Measurements from ENCODE around the gene HSPA14. TPM values are rescaled to one million over a fixed set of nuclear protein-coding genes. Genes with fewer than 3 reads are reported as not detected.
"Not testable (repeated sequence)": the region's sequence is repeated elsewhere in the genome, so short reads cannot be mapped to it uniquely, and the experiment has no call there.

HSPA14 gene
- total RNA-seq, 2 donors from 2014 or later, result 7.0 to 10.5 TPM

DNA sequence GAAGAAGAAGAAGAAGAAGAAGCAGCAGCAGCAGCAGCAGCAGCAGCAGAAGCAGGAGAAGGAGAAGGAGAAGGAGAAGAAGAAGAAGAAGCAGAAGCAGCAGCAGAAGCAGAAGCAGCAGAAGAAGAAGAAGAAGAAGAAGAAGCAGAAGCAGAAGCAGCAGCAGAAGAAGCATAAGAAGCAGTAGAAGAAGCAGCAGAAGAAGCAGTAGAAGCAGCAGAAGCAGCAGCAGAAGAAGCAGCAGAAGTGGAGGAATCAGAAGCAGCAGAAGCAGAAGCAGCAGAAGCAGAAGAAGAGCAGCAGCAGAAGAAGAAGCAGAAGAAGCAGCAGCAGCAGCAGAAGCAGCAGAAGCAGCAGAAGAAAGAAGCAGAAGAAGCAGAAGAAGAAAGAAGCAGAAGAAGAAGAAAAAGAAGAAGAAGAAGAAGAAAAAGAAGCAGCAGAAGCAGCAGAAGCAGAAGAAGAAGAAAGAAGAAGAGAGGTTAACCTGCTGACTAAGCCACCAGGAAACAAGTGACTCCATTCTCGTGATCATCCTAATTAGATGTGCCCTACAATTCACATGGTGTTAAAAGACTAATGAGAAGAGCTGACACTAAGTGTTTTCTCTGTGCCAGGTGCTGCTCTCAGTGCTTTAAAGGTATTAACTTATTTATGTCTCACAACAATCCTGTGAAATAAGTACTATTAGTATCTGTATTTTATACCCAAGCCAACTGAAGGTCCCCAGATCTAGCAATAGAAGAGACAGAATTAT, 11.9 kb upstream of the HSPA14 start:
- ATAC-seq, result no peak
- no peak for DNase-seq
- intact Hi-C loops (cut with DNase I), result loop anchor here in 1 of 2 donors (10.0 kb wide), 1 partner anchor 291 kb away; no protein-coding TSS in a partner anchor

DNA sequence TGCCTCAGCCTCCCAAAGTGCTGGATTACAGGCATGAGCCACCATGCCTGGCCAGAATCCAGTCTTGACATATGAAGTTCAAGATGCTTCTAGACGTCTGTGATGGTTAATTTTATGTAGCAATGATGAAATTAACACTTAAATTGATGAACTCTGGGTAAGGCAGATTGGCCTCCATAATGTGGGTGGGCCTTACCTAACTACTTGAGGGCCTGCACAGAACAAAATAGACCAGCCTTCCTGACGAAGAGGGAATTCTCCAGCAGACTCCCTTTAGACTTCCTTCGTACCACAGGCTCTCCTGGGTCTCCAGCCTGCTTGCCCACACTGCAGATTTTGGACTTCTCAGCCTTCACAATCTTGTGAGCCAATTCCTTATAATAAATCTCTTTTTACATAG, 5.0 kb upstream of the HSPA14 start:
- intact Hi-C loops (cut with DNase I), result no loop called here
- DNase-seq (no peak), ATAC-seq (no peak)

DNA sequence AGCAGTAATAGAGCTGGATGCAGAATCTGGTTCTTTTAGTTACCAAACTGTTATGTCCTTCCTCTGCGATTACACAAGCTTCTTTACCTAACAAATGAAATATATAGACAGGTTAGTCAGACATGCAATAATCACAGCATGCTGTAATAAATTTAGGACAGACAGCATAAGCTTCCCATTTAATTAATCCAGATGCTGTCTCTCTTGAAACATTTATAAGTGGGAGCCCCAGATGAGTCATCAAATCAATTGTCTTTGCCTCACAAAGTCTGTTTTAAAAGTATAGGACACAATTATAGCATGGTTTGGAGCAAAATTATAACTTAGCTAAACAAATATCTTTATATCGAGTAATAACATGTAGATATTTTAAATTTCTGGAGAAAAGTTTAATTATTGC, 1.9 kb upstream of the HSPA14 start:
- no peak for ATAC-seq
- intact Hi-C loops (cut with DNase I), result no loop called here
- DNase-seq, result no peak

DNA sequence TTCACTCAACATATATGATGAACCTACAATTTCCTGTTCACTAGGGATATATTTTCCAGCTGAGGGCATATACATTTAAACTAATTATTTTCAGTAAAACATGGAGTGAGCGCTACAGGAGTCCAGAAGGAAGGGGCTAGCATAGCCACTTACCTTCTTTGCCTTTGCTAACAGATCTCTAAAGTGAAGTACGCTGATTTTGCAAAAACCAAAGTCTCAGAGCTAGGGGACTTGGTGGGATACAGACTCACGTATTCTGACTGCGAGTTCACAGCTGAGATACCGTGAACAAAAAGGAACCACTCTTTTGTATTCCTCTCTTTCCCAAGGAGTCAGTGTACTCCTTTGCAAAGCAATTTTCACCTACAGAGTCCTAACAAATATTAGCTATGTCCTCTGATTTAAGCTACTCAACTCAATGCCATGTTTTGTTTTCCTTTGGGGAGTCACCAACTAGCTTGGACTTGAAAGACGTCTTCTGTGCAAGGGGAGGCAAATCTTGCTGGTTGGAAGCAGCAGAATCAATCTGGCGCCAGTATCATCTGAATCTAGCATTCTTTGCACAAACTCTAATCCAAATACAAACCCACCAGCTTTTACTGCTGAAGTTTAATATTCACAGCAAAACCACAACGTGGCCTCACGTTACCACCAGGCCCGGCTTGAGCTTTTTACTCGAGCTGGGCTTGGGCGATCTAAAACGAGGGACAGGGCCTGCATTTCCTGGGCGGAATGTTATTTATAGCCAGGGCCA, 926 bp upstream of the HSPA14 start:
- ATAC-seq (no peak), DNase-seq (no peak)
- intact Hi-C loops (cut with DNase I), result no loop called here

DNA sequence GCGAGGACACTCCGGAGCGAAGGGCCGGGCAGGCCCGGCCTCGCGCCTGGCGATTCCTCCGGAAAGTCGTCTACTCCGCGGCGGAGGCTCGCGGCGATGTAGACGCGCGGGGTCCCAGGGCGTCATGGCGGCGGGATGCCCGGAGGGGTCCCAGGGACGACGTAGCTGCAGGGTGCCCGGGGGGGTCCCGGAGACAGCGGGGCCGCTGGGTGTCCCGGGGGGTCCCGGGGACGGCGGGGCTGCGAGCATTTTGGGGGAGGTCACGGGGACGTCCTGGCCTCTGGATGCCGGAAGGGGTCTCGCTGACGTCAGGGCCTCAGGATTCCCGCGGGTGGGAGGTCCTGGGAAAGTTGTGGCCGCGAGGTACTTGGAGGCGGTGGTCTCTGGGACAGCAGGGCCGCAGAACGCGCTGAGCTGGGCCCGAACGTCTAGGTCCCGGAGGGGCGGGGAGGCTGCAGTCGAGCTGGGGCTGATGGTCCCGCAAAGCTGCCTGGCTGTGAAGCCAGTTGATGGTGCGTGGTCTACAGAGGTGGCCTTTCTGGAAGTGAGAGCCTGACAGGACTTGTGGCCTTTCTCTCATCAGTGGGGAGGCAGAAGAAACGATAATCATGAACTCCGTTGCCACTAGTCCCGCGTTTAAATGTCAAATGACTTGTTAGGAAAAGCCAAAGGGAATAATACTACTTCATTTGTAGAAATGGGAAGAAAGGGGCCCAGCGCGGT, 637 bp downstream of the HSPA14 start:
- intact Hi-C loops (cut with DNase I), result loop anchor here in 1 of 2 donors (2.0 kb wide), 1 partner anchor 38 kb away; no protein-coding TSS in a partner anchor
- ATAC-seq, result peak in 1 of 2 donors; percentile 21
- peak; percentile 41 for DNase-seq

DNA sequence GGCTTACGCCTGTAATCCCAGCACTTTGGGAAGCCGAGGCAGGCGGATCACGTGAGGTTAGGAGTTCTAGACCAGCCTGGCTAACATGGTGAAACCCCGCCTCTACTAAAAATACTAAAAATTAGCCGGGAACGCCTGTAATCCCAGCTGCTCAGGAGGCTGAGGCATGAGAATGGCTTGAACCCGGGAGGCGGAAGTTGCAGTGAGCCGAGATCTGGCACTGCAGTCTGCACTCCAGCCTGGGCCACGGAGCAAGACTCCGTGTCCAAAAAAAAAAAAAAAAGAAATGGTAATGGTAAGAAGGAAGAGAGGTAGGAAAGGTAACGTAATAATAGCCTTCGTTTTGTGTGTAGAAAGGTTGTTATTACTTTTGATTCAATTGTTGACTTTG, 1.2 kb downstream of the HSPA14 start:
- no peak for ATAC-seq
- intact Hi-C loops (cut with DNase I), result loop anchor here in 1 of 2 donors (2.0 kb wide), 1 partner anchor 38 kb away; no protein-coding TSS in a partner anchor
- no peak for DNase-seq

DNA sequence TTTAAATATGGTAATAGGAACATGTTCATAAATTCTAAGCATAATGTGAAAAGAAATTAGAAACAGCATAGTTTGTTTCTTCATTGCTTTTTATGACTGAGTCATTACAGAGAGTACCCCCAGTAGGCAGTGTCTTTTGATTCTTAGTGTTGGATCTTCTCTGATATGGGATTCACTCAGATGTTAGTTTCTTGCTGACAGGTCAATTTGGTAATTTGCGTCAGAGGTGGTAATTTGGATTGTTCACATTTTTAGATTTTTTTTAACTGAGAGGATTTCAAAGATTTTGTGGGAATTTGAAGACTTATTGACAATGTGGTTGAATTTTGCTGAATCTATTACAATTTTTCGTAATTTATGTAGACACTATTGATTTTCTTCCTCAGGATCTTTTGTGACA, 2.1 kb downstream of the HSPA14 start:
- ATAC-seq, result no peak
- DNase-seq, result no peak
- intact Hi-C loops (cut with DNase I), result no loop called here

DNA sequence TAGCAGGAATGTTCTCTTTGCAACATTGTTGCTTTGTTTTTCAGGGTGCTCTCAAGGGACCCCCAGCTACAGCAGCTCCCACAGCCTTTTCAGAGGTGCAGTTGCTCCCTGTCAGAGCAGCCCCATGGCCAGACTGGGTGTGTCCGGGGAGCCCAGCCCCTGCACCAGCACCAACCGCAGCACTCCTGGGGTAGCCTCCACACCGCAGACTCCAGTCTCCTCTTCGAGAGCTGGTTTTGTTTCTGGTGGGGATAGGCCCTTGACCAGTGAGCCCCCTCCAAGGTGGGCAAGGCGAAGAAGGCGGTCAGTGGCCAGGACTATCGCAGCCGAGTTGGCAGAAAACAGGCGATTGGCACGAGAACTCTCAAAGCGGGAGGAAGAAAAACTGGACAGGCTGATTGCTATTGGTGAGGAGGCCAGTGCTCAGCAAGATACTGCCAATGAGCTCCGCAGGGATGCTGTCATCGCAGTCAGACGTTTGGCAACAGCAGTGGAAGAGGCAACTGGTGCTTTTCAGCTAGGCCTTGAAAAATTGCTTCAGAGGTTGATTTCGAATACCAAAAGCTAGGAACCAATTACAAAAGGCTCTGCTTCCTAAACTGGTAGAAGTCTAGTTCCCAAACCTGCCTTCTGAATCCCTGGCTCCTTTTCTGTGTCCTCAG, 5.4 kb downstream of the HSPA14 start:
- peak in 1 of 2 donors; percentile 18 for ATAC-seq
- DNase-seq, result peak; percentile 20
- intact Hi-C loops (cut with DNase I), result no loop called here

DNA sequence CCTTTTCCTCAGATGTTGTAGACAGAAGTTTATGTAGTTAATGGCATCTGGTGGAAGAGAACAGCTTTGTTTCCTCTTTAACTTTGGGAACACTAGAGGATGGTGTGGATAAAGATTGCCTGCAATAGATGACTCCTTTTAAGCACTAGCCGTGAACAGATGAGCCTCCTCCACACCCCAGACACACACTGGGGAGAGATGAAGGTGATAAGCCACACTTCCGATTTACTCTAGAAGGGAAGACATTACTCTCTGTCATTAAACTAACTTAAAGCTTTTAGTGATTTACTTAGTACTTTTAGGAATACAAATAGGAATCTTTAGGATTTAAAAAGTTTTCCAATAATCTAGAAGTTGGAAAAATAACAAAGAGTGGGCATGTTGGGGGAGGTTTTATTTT, 6.8 kb downstream of the HSPA14 start:
- DNase-seq (no peak), ATAC-seq (no peak)
- intact Hi-C loops (cut with DNase I), result no loop called here

DNA sequence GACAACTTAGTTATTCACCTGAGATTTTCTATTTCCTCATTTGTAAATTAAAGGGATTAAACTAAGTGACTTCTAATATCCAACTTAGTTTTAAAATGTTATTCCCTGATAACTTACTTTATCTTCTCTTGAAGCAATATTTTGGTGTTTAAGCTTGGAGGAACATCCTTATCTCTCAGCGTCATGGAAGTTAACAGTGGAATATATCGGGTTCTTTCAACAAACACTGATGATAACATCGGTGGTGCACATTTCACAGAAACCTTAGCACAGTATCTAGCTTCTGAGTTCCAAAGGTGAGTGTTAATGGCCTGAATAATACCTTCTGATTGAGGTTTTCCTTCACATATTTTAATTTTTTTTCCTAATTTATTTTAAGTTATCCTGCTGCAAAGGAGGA, 14.1 kb downstream of the HSPA14 start:
- ATAC-seq, result no peak
- intact Hi-C loops (cut with DNase I), result no loop called here
- no peak for DNase-seq

DNA sequence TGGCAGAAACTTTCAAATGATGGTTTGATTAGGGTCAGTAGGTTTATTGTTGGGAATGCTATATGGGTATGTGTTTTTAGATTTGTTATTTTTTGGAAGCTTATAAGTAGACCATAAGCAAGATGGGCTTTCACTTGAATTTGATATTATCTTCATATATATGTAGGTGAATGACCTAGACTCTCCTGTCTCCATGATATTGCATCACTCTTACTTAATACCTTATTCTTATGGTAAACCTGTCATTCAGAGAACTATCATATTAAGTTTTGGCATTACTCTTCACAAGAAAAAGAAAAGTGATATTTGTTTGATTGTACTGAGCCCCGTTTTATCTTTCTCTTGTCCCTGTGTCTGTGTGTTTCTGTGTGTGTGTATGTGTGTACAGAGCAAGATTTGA, 17.3 kb downstream of the HSPA14 start:
- intact Hi-C loops (cut with DNase I), result no loop called here
- no peak for ATAC-seq

DNA sequence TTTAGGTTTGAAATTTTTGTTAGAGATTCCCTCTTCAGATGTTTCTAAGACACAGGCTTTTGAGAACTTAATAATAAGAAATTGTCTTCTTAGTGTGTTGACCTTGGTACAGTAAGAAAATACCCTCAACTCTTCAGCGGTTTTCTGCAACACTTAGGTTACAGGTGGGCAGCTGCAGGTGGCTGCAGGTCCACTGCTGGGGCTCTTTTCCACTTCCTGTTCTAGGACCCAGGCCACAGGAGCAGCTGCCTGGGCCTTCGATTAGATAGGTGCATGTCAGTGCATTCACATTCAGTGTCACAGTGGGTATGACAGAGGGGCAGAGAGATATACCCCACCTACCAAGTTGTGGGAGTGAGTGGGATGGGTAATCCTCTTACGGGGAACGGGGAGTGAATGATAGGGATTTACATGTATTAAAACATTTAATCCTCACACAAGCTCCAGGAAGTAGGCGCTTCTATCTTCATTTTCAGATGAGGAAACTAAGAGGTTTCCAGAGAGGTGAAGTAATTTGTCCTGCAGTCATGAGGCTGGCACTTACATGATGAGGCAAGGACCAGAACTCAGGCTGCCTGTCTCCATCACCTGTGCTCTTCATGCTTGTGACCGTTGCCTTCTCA, 20.3 kb downstream of the HSPA14 start:
- DNase-seq (no peak), ATAC-seq (no peak)
- intact Hi-C loops (cut with DNase I), result no loop called here

More for the DNA sequence above, 17.3 kb downstream of the HSPA14 start:
- no peak for DNase-seq

DNA sequence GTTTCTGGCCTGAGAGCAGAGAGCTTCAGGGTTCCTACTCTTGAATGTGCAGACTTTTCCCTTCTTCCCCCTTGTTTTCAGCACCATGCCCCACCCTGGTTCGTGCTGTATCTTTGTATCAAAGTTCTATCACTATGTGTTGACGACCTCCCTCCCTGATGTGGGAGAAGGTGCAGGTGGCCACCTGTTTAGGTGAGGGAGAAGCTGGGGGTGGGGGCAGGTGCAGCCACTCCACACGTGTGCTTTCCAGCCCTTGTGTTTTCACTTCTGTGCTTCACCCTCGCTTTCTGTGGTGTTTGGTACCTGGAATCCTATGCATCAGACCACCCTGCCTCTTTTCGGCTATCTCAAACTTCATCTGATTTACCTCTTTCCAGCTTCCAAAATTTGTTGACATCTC, 20.9 kb downstream of the HSPA14 start:
- DNase-seq (no peak), ATAC-seq (no peak)
- intact Hi-C loops (cut with DNase I), result no loop called here

DNA sequence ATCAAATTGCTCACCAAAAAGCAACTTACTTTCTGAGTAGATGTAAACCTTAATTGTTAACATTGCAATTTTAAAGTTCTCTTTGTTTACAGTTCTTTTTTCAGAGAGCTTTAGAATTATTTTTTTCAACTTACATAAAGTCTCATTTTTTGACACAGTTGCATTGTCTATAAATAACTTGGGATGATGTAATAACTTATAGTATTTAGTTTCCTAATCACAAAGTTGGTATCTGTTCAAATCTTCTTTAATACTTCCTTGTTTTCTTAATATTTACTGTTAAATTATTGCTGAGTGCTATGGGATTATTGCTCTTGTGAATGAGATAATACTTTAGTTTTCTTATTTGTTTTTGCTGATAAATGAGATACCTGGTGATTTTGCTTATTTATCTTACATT, 21.7 kb downstream of the HSPA14 start:
- DNase-seq (no peak), ATAC-seq (no peak)
- intact Hi-C loops (cut with DNase I), result no loop called here

DNA sequence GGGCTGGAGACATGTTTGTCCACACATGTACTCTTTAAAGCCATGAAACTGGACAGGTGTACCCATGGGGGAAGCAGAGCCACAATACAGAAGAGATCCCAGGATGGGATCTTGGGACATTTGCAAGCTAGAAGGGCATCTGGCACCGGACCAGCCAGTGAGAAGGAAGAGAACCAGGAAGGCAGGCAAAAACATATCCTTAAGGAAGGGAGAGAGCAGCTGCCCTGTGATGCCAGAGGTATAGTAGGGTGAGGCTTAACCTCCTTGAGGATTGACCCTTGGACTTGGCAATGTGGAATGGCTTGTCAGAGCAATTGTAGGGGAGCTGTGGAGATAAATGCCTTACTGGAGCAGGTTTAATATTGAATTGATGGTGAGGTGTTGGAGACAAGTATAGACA, 22.7 kb downstream of the HSPA14 start:
- intact Hi-C loops (cut with DNase I), result no loop called here
- ATAC-seq, result no peak

DNA sequence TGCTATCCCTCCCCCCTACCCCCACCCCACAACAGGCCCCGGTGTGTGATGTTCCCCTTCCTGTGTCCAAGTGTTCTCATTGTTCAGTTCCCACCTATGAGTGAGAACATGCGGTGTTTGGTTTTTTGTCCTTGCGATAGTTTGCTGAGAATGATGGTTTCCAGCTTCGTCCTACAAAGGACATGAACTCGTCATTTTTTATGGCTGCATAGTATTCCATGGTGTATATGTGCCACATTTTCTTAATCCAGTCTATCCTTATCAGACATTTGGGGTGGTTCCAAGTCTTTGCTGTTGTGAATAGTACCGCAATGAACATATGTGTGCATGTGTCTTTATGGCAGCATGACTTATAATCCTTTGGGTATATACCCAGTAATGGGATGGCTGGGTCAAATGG, 26.4 kb downstream of the HSPA14 start:
- intact Hi-C loops (cut with DNase I); DNase-seq; ATAC-seq: not testable (repeated sequence)

More for the DNA sequence above, 22.7 kb downstream of the HSPA14 start:
- no peak for DNase-seq

DNA sequence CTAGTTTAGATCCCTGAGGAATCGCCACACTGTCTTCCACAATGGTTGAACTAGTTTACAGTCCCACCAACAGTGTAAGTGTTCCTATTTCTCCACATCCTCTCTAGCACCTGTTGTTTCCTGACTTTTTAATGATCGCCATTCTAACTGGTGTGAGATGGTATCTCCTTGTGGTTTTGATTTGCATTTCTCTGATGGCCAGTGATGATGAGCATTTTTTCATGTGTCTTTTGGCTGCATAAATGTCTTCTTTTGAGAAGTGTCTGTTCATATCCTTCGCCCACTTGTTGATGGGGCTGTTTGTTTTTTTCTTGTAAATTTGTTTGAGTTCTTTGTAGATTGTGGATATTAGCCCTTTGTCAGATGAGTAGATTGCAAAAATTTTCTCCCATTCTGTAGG, 26.8 kb downstream of the HSPA14 start:
- intact Hi-C loops (cut with DNase I); DNase-seq; ATAC-seq: not testable (repeated sequence)

DNA sequence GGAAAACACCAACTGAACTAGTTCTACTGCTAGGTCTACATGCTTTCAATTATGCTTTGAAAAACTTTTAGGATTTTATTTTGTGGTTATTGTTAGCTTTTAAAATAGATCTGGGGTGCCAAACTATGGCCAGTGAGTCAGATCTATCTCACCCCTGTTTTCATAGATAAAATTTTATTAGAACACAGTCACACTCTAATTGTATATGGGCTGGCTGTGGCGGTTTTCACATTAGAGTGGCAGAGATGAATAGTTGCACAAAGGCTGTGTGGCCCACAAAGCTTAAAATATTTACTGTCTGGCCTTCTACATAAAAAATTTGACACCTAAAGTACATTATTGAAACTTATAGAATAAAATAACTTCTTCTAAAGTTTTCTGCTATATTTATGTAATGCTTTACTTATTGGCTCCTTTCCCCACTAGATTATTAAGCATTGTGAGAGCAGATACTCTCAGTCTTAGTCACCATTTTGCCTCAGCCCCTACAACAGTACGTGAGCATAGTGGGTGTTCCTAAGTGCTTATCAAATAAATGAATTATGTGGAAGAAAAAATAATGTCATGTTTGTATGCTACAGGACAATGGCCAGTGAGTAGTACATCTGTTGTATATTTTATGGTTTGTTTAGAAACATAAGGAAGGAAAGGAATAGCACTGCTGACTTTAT, 35.1 kb downstream of the HSPA14 start:
- DNase-seq (no peak), ATAC-seq (no peak)
- intact Hi-C loops (cut with DNase I), result loop anchor here in 1 of 2 donors (10.0 kb wide), 1 partner anchor 82 kb away; the partner anchor contains the start of genes DCLRE1C and MEIG1
